Osteocyte (in vitro differentiated cells): ENCODE measurements around the gene TRIM44. TPM values are rescaled to one million over a fixed set of nuclear protein-coding genes. Genes with fewer than 3 reads are reported as not detected.

Experiments used
- DNase-seq: peaks from one replicate; pipeline ENCODE4 v3.0.0; 2021; ENCODE audit warnings: mixed read lengths; ENCODE audit not compliant: unreplicated experiment; ENCODE audit errors: extremely low spot score
- H3K27ac Mint-ChIP-seq: one replicate; pipeline ENCODE4 v1.8.0; 2021; ENCODE audit warnings: mild to moderate bottlenecking, mixed read lengths; ENCODE audit not compliant: unreplicated experiment
- H3K27me3 Mint-ChIP-seq: one replicate; pipeline ENCODE4 v1.8.0; 2021; ENCODE audit warnings: mixed read lengths; ENCODE audit not compliant: unreplicated experiment
- H3K36me3 Mint-ChIP-seq: one replicate; pipeline ENCODE4 v1.8.0; 2021; ENCODE audit warnings: mixed read lengths; ENCODE audit not compliant: unreplicated experiment
- H3K4me1 Mint-ChIP-seq: one replicate; pipeline ENCODE4 v1.8.0; 2021; ENCODE audit warnings: mixed read lengths; ENCODE audit not compliant: unreplicated experiment
- H3K4me3 Mint-ChIP-seq: one replicate; pipeline ENCODE4 v1.8.0; 2021; ENCODE audit warnings: mild to moderate bottlenecking, moderate library complexity, mixed read lengths; ENCODE audit not compliant: unreplicated experiment
- H3K9me3 Mint-ChIP-seq: one replicate; pipeline ENCODE4 v1.8.0; 2021; ENCODE audit warnings: mixed read lengths; ENCODE audit not compliant: unreplicated experiment
- CTCF ChIP-seq: fragments of 200-600 bp; sonication (generic); IDR thresholded peaks from 2 replicates; pipeline ENCODE4 v1.5.0; 2021; ENCODE audit warnings: antibody characterized with exemption, mild to moderate bottlenecking, moderate library complexity
- total RNA-seq: library from RNA; stranded (reverse); gene quantifications from 2 replicates; pipeline ENCODE4 v1.2.1, GENCODE V29; 2021

The TRIM44 gene
- total RNA-seq, 1 donor from 2014 or later: 79.9 TPM

GRCh38 chr11:35735411-35735810 lies 72.8 kb downstream of the TRIM44 start:
- no peaks in the 10 kb centered on the region for H3K27me3 Mint-ChIP-seq
- H3K9me3 Mint-ChIP-seq: no peaks in the 10 kb centered on the region
- no peak overlapping the region for H3K27ac Mint-ChIP-seq

GRCh38 chr11:35735903-35736302 lies 73.3 kb downstream of the TRIM44 start:
- no peaks in the 10 kb centered on the region for H3K27me3 Mint-ChIP-seq
- no peak for TF ChIP-seq CTCF
- DNase-seq: no peak
- H3K36me3 Mint-ChIP-seq: peaks cover 48% of the 10 kb centered on the region
- H3K9me3 Mint-ChIP-seq: no peaks in the 10 kb centered on the region
- H3K27ac Mint-ChIP-seq: no peak overlapping the region
- H3K4me3 Mint-ChIP-seq: no peak overlapping the region
- peaks cover 3% of the 10 kb centered on the region for H3K4me1 Mint-ChIP-seq

More at GRCh38 chr11:35735411-35735810, 72.8 kb downstream of the TRIM44 start:
- peaks cover 3% of the 10 kb centered on the region for H3K4me1 Mint-ChIP-seq
- DNase-seq: no peak
- peaks cover 49% of the 10 kb centered on the region for H3K36me3 Mint-ChIP-seq
- no peak overlapping the region for H3K4me3 Mint-ChIP-seq
- TF ChIP-seq CTCF: no peak

- H3K36me3 Mint-ChIP-seq: peaks cover 43% of the 10 kb centered on the region
- DNase-seq: no peak
- no peak for TF ChIP-seq CTCF
- no peaks in the 10 kb centered on the region for H3K9me3 Mint-ChIP-seq
- H3K27me3 Mint-ChIP-seq: no peaks in the 10 kb centered on the region
- no peak overlapping the region for H3K27ac Mint-ChIP-seq
- H3K4me3 Mint-ChIP-seq: no peak overlapping the region
- peaks cover 3% of the 10 kb centered on the region for H3K4me1 Mint-ChIP-seq
Measured at GRCh38 chr11:35736952-35737351, 74.4 kb downstream of the TRIM44 start.

GRCh38 chr11:35740061-35740799 lies 77.7 kb downstream of the TRIM44 start:
- DNase-seq: no peak
- no peak overlapping the region for H3K4me3 Mint-ChIP-seq
- no peaks in the 10 kb centered on the region for H3K9me3 Mint-ChIP-seq
- no peaks in the 10 kb centered on the region for H3K27me3 Mint-ChIP-seq
- H3K4me1 Mint-ChIP-seq: peaks cover 4% of the 10 kb centered on the region
- H3K27ac Mint-ChIP-seq: no peak overlapping the region
- peaks cover 38% of the 10 kb centered on the region for H3K36me3 Mint-ChIP-seq
- TF ChIP-seq CTCF: no peak

- Mint-ChIP-seq H3K27me3 (no peaks in the 10 kb centered on the region), H3K9me3 (no peaks in the 10 kb centered on the region)
Measured at GRCh38 chr11:35742707-35743454, 80.3 kb downstream of the TRIM44 start.

More at GRCh38 chr11:35742707-35743454, 80.3 kb downstream of the TRIM44 start:
- no peak for DNase-seq
- Mint-ChIP-seq H3K27ac (no peak overlapping the region), H3K4me3 (no peak overlapping the region), H3K4me1 (peaks cover 20% of the 10 kb centered on the region), H3K36me3 (peaks cover 24% of the 10 kb centered on the region)
- no peak for TF ChIP-seq CTCF
